ENCODE results near the gene PTGDR2. TPM values are rescaled to one million over a fixed set of nuclear protein-coding genes. Genes with fewer than 3 reads are reported as not detected.
"Not testable (repeated sequence)": the region's sequence is repeated elsewhere in the genome, so short reads cannot be mapped to it uniquely, and the experiment has no call there.

PTGDR2 gene
- total RNA-seq, 4 donors from 2014 or later: 0.31 to 2.7 (median 0.85) TPM; not detected in 1

DNA sequence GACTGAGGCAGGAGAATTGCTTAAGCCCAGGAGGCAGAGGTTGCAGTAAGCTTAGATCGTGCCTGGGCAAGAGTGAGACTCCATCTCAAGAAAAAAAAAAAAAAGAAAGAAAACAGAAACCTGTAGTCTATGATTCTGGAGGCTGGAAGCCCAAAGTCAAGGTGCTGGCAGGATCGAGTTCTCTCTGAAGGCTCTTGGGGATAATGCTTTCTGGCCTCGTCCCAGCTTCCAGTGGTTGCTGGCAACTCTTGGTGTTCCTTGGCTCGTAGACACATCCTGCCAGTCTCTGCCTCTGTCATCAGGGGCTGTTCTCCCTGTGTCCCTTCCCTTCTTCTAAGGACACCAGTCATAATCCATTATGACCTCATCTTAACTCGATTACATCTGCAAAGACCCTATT lies 30.6 kb downstream of the PTGDR2 start:
- Histone ChIP-seq H3K27me3 (no peaks in the 10 kb centered on the region), H3K36me3 (no peaks in the 10 kb centered on the region), H3K27ac (no peak overlapping the region), H3K9me3 (no peaks in the 10 kb centered on the region), H3K4me1 (no peaks in the 10 kb centered on the region), H3K4me3 (no peak overlapping the region)
- TF ChIP-seq, protein P1, sequence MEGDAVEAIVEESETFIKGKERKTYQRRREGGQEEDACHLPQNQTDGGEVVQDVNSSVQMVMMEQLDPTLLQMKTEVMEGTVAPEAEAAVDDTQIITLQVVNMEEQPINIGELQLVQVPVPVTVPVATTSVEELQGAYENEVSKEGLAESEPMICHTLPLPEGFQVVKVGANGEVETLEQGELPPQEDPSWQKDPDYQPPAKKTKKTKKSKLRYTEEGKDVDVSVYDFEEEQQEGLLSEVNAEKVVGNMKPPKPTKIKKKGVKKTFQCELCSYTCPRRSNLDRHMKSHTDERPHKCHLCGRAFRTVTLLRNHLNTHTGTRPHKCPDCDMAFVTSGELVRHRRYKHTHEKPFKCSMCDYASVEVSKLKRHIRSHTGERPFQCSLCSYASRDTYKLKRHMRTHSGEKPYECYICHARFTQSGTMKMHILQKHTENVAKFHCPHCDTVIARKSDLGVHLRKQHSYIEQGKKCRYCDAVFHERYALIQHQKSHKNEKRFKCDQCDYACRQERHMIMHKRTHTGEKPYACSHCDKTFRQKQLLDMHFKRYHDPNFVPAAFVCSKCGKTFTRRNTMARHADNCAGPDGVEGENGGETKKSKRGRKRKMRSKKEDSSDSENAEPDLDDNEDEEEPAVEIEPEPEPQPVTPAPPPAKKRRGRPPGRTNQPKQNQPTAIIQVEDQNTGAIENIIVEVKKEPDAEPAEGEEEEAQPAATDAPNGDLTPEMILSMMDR (IDR thresholded peaks at IDR 0.05): no peak
- TF ChIP-seq POLR2A (IDR thresholded peaks at IDR 0.05): no peak
- no peak for DNase-seq
- 69 to 79% methylated on average over 5 of the region's 5 CpGs for WGBS, 2 donors
- intact Hi-C loops (cut with DNase I): loop anchor here (10.0 kb wide), 2 partner anchors 300 to 360 kb away; no protein-coding TSS in a partner anchor

DNA sequence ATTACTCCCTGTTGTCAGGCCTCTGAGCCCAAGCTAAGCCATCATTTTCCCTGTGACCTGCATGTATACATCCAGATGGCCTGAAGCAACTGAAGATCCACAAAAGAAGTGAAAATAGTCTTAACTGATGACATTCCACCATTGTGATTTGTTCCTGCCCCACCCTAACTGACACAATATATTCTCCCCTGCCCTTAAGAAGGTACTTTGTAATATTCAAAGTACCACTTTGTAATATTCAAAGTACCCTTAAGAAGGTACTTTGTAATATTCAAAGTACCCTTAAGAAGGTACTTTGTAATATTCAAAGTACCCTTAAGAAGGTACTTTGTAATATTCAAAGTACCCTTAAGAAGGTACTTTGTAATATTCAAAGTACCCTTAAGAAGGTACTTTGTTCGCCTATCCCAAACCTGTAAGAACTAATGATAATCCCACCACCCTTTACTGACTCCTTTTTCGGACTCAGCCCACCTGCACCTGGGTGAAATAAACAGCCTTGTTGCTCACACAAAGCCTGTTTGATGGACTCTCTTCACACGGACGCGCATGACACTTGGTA lies 31.9 kb downstream of the PTGDR2 start:
- not testable (repeated sequence) for H3K4me1 ChIP-seq
- intact Hi-C loops (cut with DNase I): loop anchor here (10.0 kb wide), 2 partner anchors 301 to 361 kb away; no protein-coding TSS in a partner anchor

DNA sequence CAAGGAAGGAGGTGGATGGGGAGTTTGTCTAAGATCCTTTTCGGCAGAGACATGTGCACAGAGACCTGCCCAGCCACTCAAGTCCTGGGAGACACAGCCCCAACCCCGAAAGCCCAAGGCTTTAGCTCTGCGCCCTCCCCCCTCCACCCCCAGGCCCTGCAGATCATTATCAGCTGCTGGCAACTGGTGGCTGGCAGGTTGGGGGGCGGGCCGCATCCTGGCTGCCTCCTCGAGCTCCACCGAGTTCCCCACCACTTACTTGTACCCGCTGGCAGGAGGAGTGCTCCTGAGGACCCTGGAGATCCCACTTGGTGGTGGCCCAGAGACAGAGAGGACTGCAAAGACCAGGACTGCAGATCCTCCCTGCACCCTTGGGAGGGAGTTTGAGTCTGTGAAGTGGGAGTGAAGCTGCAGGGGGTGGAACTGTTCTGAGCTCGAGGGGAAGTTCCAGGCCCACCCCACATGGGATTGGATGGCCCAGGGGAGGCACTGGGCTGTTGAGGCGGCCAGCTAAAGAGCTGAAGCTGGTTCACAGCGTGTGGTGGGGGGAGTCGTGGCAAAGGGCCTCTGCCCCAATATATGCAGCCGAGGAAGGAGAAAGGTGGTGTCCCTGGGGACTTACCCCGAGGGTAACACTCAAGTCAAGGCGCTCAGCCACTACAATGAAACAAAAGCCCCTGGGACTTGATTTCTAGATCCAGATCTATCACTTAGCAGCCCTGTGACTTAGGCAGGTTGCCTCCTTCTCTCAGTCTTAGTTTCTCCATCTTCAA lies 33.7 kb downstream of the PTGDR2 start:
- no peak for DNase-seq
- intact Hi-C loops (cut with DNase I): loop anchor here (10.0 kb wide), 2 partner anchors 303 to 363 kb away; no protein-coding TSS in a partner anchor
- TF ChIP-seq POLR2A (IDR thresholded peaks at IDR 0.05): no peak
- TF ChIP-seq, protein P1 (IDR thresholded peaks at IDR 0.05): no peak
- H3K27me3 ChIP-seq: no peaks in the 10 kb centered on the region
- no peaks in the 10 kb centered on the region for H3K36me3 ChIP-seq
- H3K4me1 ChIP-seq: no peaks in the 10 kb centered on the region
- 66 to 70% methylated on average over 5 to 7 of the region's 15 CpGs for WGBS, 2 donors
- no peak overlapping the region for H3K27ac ChIP-seq
- no peak overlapping the region for H3K4me3 ChIP-seq
- peaks cover 0 to 5% (median 5%) of the 10 kb centered on the region in 3 donors for H3K9me3 ChIP-seq

More for the DNA sequence above, 31.9 kb downstream of the PTGDR2 start:
- not testable (repeated sequence) for H3K36me3 ChIP-seq, H3K27me3 ChIP-seq, H3K27ac ChIP-seq, DNase-seq, H3K9me3 ChIP-seq, H3K4me3 ChIP-seq
- 91 to 92% methylated on average over 5 of the region's 5 CpGs for WGBS, 2 donors

DNA sequence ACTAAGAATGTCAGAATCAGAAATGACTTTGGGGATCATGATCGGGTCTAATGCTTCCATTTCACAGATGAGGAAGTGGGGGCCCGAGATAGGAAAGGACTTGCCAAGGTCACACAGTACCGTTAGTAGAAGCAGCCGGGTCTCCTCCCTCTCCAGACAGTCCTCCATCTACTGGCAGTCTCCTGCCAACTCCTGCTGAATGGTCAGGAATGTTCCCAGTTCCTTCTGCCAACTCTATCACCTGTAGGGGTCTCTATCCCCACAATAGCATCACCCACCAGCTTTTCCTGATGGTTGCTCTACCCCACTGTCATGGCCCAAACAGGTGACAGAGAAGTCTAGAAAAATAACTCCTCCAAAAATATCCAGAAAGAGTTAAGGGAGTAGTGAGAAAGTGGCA lies 37.7 kb downstream of the PTGDR2 start:
- Histone ChIP-seq H3K27me3 (no peaks in the 10 kb centered on the region), H3K4me1 (no peaks in the 10 kb centered on the region), H3K36me3 (no peaks in the 10 kb centered on the region), H3K4me3 (no peak overlapping the region), H3K27ac (no peak overlapping the region), H3K9me3 (peaks cover 0 to 13% (median 12%) of the 10 kb centered on the region in 3 donors)
- WGBS, 2 donors: 82% methylated on average over 4 of the region's 4 CpGs
- intact Hi-C loops (cut with DNase I): no loop called here
- TF ChIP-seq, protein P1 (IDR thresholded peaks at IDR 0.05): no peak
- no peak for TF ChIP-seq POLR2A (IDR thresholded peaks at IDR 0.05)
- DNase-seq: no peak

DNA sequence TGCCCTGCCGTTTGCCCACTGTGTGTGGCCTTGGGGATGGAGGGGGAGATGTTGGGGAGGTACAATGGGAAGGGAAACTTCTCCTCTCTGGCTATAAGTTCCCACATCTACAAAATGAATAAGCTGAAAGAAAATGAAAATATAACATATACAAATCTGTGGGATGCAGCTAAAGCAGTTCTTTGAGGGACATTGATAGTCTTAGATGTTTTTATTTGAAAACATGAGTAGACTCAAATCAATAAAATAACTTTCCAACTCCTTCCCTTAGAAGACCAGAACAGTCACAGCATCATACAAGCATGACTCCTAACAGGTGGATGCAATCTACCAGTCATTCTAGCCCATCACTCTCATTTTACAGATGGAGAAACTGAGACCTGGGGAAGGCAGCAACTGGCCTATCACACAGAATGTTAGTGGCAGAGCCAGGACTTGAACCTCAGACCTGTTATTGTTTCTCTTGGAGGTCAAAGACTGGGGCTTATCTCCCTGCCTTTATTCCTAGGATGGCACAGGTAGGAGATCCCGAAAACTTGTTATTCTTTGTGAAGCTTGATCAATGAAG lies 39.1 kb downstream of the PTGDR2 start:
- Histone ChIP-seq H3K4me1 (no peaks in the 10 kb centered on the region), H3K9me3 (peaks cover 0 to 13% (median 12%) of the 10 kb centered on the region in 3 donors), H3K4me3 (no peak overlapping the region), H3K27ac (no peak overlapping the region), H3K36me3 (no peaks in the 10 kb centered on the region), H3K27me3 (no peaks in the 10 kb centered on the region)
- intact Hi-C loops (cut with DNase I): no loop called here
- TF ChIP-seq, protein P1 (IDR thresholded peaks at IDR 0.05): no peak
- no peak for TF ChIP-seq POLR2A (IDR thresholded peaks at IDR 0.05)
- DNase-seq: no peak
- 72 to 100% methylated on average over 2 of the region's 2 CpGs for WGBS, 2 donors

Data from esophagus squamous epithelium (tissue), 5 donors.